HepG2 (cell line): ENCODE measurements around the gene C15orf62. TPM values are rescaled to one million over a fixed set of nuclear protein-coding genes. Genes with fewer than 3 reads are reported as not detected.
A peak's percentile ranks its signal among the peaks of the same experiment; 100 is the strongest.

Source experiments
- BORCS8-MEF2B ChIP-seq: sonication (generic); formaldehyde crosslinking; IDR thresholded peaks from 2 replicates; pipeline ENCODE4 v1.8.0; 2022; ENCODE audit warnings: mild to moderate bottlenecking, missing genetic modification reagents
- ELF3 ChIP-seq: IDR thresholded peaks from 2 replicates; pipeline ENCODE4 v1.6.1; 2016; ENCODE audit warnings: missing genetic modification reagents, missing compliant biosample characterization
- HDAC6 ChIP-seq: fragments of 200-600 bp; sonication (generic); IDR thresholded peaks from 2 replicates; pipeline ENCODE4 v1.7.0; 2017; ENCODE audit warnings: mild to moderate bottlenecking, antibody characterized with exemption, low read length, low read depth
- JUNB ChIP-seq: sonication (generic); formaldehyde crosslinking; IDR thresholded peaks from 2 replicates; pipeline ENCODE4 v1.8.0; 2022; ENCODE audit warnings: missing genetic modification reagents, mild to moderate bottlenecking, borderline replicate concordance
- KDM5B ChIP-seq: sonication (generic); formaldehyde crosslinking; IDR thresholded peaks from 2 replicates; pipeline ENCODE4 v1.4.0; 2020; ENCODE audit warnings: missing genetic modification reagents, mild to moderate bottlenecking, borderline replicate concordance
- NFYC ChIP-seq: IDR thresholded peaks from 2 replicates; pipeline ENCODE4 v1.6.1; 2016; ENCODE audit warnings: missing genetic modification reagents, missing compliant biosample characterization
- NR1H2 ChIP-seq: sonication (generic); formaldehyde crosslinking; IDR thresholded peaks from 2 replicates; pipeline ENCODE4 v1.8.1; 2022; ENCODE audit warnings: low read depth, missing genetic modification reagents, borderline replicate concordance
- RORA ChIP-seq: sonication (generic); formaldehyde crosslinking; IDR thresholded peaks from 2 replicates; pipeline ENCODE4 v1.5.0; 2020; ENCODE audit warnings: mild to moderate bottlenecking, missing genetic modification reagents, moderate library complexity
- SIN3A ChIP-seq: IDR thresholded peaks from 2 replicates; pipeline ENCODE4 v1.6.1; 2011; ENCODE audit warnings: low read depth, mild to moderate bottlenecking, control low read depth, low read length, borderline replicate concordance
- SOX5 ChIP-seq: IDR thresholded peaks from 2 replicates; pipeline ENCODE4 v1.6.1; 2016; ENCODE audit warnings: borderline replicate concordance
- SP5 ChIP-seq: IDR thresholded peaks from 2 replicates; pipeline ENCODE4 v1.6.1; 2016; ENCODE audit warnings: low read depth, borderline replicate concordance
- TOPORS ChIP-seq: sonication (generic); formaldehyde crosslinking; IDR thresholded peaks from 2 replicates; pipeline ENCODE4 v1.8.0; 2023; ENCODE audit warnings: mild to moderate bottlenecking, missing genetic modification reagents
- ZNF101 ChIP-seq: sonication (generic); formaldehyde crosslinking; IDR thresholded peaks from 2 replicates; pipeline ENCODE4 v1.4.0; 2020; ENCODE audit warnings: mild to moderate bottlenecking, low read depth, missing genetic modification reagents, borderline replicate concordance
- ZNF782 ChIP-seq: sonication (generic); formaldehyde crosslinking; IDR thresholded peaks from 2 replicates; pipeline ENCODE4 v1.4.0; 2020; ENCODE audit warnings: missing genetic modification reagents, mild to moderate bottlenecking, borderline replicate concordance
- polyA plus RNA-seq, 8 experiments: library from polyadenylated mRNA; depleted of rRNA in 3 of 8; stranded (reverse) in 7 of 8; unstranded in 1 of 8; fragments of >200 nt; fragmentation: Illumina TruSeq in 4 of 8; extraction: Trizol in 4 of 8; gene quantifications; 2 replicates each; pipeline versions ENCODE4 v1.2.1 to v1.2.3, GENCODE V29; 2011 to 2016; ENCODE audit warnings: low read depth in 4 of 8, missing spikeins in 1 of 8, mixed read lengths in 1 of 8; ENCODE audit not compliant: insufficient read depth in 1 of 8
- total RNA-seq, 5 experiments: library from RNA; depleted of rRNA; stranded (reverse); fragments of >200 nt; fragmentation: Illumina TruSeq; extraction: Trizol; gene quantifications; 2 replicates each; pipeline ENCODE4 v1.2.3, GENCODE V29; 2016; ENCODE audit warnings: low read depth in 1 of 5
- TF ChIP-seq, protein P1 (sequence below): sonication (generic); formaldehyde crosslinking; IDR thresholded peaks from 2 replicates; pipeline ENCODE4 v1.4.0; 2020; ENCODE audit warnings: missing genetic modification reagents
- TF ChIP-seq, protein P2 (sequence below): IDR thresholded peaks from 2 replicates; pipeline ENCODE4 v1.6.1; 2016; ENCODE audit warnings: missing genetic modification reagents, missing compliant biosample characterization
- TF ChIP-seq, protein P3 (sequence below): sonication (generic); formaldehyde crosslinking; IDR thresholded peaks from 2 replicates; pipeline ENCODE4 v1.5.1; 2020; ENCODE audit warnings: mild to moderate bottlenecking, missing genetic modification reagents, borderline replicate concordance
- TF ChIP-seq, protein P4 (sequence below): sonication (generic); formaldehyde crosslinking; IDR thresholded peaks from 2 replicates; pipeline ENCODE4 v1.4.0; 2020; ENCODE audit warnings: missing genetic modification reagents, borderline replicate concordance
- TF ChIP-seq, protein P5 (sequence below): IDR thresholded peaks from 2 replicates; pipeline ENCODE4 v1.6.1; 2012; ENCODE audit warnings: low read depth, low read length, improper control_type of control experiment

The C15orf62 gene
- total and polyA plus RNA-seq, 2 of the 13 experiments (the other 11 are each of a cell fraction or from before 2014, with no cell fraction given) = 0.51 to 1.1 TPM

DNA sequence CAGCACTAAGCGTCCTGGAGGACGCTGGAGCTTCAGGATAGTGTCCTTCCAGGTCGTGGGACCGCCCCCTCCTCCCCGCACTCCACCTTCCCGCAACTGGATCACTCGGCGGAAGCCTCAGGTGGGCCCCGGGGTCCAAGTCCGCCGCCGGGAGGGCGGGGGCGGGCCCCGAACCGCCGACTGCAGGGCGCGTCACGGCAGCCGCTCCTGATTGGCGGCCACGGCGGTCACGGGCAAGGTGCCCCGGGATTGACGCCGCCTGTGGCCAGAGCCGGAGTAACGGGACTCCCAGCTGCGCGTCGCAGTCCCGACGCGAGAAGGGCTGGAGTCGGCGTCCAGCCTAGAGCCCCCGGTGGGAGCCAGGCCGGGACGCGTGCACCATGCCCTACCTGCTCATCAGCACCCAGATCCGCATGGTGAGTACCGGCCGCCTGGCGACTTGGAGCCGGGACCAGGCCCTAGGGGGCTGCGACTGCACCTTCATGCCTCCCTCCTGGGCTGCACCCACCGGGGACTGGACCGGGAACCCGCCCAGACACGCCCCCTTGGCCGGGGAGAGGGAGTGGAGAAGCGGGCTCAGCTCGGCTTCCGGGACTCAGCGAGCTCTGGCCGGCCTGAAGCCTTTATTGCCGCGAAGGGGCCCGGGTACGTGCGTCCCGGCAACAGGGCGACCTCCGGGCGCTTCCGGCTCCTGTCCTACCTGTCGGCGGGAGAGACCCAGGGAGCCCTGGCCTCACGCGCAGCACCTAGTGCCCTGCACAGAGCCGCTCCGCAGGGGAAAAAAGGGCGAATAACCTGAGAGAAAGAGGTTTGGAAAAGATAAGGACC, 5.8 kb upstream of the C15orf62 start, which contains the start of gene GCHFR (continued):
- TF ChIP-seq TOPORS (CRISPR knock-in tag) = peak; percentile 47
- peak; percentile 85; the same call in 1 of the 2 replicates for TF ChIP-seq SIN3A
- peak; percentile 89 for TF ChIP-seq BORCS8-MEF2B (CRISPR knock-in tag)
- TF ChIP-seq ZNF101 = no peak
- TF ChIP-seq NFYC (CRISPR knock-in tag) = peak; percentile 80
- peak; percentile 52; the same call in 1 of the 2 replicates for TF ChIP-seq SP5 (CRISPR knock-in tag)
- TF ChIP-seq, protein P1, sequence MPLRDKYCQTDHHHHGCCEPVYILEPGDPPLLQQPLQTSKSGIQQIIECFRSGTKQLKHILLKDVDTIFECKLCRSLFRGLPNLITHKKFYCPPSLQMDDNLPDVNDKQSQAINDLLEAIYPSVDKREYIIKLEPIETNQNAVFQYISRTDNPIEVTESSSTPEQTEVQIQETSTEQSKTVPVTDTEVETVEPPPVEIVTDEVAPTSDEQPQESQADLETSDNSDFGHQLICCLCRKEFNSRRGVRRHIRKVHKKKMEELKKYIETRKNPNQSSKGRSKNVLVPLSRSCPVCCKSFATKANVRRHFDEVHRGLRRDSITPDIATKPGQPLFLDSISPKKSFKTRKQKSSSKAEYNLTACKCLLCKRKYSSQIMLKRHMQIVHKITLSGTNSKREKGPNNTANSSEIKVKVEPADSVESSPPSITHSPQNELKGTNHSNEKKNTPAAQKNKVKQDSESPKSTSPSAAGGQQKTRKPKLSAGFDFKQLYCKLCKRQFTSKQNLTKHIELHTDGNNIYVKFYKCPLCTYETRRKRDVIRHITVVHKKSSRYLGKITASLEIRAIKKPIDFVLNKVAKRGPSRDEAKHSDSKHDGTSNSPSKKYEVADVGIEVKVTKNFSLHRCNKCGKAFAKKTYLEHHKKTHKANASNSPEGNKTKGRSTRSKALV (CRISPR knock-in tag) = peak; percentile 22; the same call in 1 of the 2 replicates
- no peak for TF ChIP-seq JUNB
- TF ChIP-seq HDAC6 = no peak
- TF ChIP-seq, protein P2, sequence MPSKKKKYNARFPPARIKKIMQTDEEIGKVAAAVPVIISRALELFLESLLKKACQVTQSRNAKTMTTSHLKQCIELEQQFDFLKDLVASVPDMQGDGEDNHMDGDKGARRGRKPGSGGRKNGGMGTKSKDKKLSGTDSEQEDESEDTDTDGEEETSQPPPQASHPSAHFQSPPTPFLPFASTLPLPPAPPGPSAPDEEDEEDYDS (CRISPR knock-in tag) = peak; percentile 65
- peak; percentile 62 for TF ChIP-seq ZNF782 (CRISPR knock-in tag)
- peak; percentile 54; the same call in 1 of the 2 replicates for TF ChIP-seq NR1H2 (CRISPR knock-in tag)
- peak; percentile 84 for TF ChIP-seq KDM5B (CRISPR knock-in tag)
- TF ChIP-seq, protein P3, sequence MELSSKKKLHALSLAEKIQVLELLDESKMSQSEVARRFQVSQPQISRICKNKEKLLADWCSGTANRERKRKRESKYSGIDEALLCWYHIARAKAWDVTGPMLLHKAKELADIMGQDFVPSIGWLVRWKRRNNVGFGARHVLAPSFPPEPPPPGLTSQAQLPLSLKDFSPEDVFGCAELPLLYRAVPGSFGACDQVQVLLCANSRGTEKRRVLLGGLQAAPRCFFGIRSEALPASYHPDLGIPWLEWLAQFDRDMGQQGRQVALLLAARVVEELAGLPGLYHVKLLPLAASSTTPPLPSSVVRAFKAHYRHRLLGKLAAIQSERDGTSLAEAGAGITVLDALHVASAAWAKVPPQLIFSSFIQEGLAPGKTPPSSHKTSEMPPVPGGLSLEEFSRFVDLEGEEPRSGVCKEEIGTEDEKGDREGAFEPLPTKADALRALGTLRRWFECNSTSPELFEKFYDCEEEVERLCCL (CRISPR knock-in tag) = peak; percentile 73; the same call in 1 of the 2 replicates
- TF ChIP-seq RORA (CRISPR knock-in tag) = no peak
- TF ChIP-seq, protein P4, sequence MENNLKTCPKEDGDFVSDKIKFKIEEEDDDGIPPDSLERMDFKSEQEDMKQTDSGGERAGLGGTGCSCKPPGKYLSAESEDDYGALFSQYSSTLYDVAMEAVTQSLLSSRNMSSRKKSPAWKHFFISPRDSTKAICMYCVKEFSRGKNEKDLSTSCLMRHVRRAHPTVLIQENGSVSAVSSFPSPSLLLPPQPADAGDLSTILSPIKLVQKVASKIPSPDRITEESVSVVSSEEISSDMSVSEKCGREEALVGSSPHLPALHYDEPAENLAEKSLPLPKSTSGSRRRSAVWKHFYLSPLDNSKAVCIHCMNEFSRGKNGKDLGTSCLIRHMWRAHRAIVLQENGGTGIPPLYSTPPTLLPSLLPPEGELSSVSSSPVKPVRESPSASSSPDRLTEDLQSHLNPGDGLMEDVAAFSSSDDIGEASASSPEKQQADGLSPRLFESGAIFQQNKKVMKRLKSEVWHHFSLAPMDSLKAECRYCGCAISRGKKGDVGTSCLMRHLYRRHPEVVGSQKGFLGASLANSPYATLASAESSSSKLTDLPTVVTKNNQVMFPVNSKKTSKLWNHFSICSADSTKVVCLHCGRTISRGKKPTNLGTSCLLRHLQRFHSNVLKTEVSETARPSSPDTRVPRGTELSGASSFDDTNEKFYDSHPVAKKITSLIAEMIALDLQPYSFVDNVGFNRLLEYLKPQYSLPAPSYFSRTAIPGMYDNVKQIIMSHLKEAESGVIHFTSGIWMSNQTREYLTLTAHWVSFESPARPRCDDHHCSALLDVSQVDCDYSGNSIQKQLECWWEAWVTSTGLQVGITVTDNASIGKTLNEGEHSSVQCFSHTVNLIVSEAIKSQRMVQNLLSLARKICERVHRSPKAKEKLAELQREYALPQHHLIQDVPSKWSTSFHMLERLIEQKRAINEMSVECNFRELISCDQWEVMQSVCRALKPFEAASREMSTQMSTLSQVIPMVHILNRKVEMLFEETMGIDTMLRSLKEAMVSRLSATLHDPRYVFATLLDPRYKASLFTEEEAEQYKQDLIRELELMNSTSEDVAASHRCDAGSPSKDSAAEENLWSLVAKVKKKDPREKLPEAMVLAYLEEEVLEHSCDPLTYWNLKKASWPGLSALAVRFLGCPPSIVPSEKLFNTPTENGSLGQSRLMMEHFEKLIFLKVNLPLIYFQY = peak; percentile 65; the same call in 1 of the 2 replicates
- TF ChIP-seq, protein P5, sequence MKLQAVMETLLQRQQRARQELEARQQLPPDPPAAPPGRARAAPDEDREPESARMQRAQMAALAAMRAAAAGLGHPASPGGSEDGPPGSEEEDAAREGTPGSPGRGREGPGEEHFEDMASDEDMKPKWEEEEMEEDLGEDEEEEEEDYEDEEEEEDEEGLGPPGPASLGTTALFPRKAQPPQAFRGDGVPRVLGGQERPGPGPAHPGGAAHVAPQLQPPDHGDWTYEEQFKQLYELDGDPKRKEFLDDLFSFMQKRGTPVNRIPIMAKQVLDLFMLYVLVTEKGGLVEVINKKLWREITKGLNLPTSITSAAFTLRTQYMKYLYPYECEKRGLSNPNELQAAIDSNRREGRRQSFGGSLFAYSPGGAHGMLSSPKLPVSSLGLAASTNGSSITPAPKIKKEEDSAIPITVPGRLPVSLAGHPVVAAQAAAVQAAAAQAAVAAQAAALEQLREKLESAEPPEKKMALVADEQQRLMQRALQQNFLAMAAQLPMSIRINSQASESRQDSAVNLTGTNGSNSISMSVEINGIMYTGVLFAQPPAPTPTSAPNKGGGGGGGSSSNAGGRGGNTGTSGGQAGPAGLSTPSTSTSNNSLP = no peak
- peak; percentile 80 for TF ChIP-seq ELF3 (CRISPR knock-in tag)
- peak; percentile 48; the same call in 1 of the 2 replicates for TF ChIP-seq SOX5
